ENCODE results near the gene STRN.
"Not testable (repeated sequence)": the region's sequence is repeated elsewhere in the genome, so short reads cannot be mapped to it uniquely, and the experiment has no call there.

The STRN gene

GRCh38 chr2:36912695-36913094 is 53.6 kb downstream of the STRN start:
- no peak for DNase-seq (ENCODE audit: low read depth, low spot score)

GRCh38 chr2:36911012-36911411 is 55.3 kb downstream of the STRN start:
- DNase-seq (ENCODE audit: low read depth, low spot score): no peak

GRCh38 chr2:36906277-36906676 is 60.1 kb downstream of the STRN start:
- DNase-seq (ENCODE audit: low read depth, low spot score): no peak

GRCh38 chr2:36904636-36905035 is 61.7 kb downstream of the STRN start:
- no peak for DNase-seq (ENCODE audit: low read depth, low spot score)

- DNase-seq (ENCODE audit: low read depth, low spot score): no peak
These were observed 63.8 kb downstream of the STRN start for GRCh38 chr2:36902385-36903120.

- DNase-seq (ENCODE audit: low read depth, low spot score): no peak
These were observed 73.5 kb downstream of the STRN start for GRCh38 chr2:36892805-36893204.

- DNase-seq (ENCODE audit: low read depth, low spot score): no peak
These were observed 76.5 kb downstream of the STRN start for GRCh38 chr2:36889795-36890194.

- not testable (repeated sequence) for DNase-seq (ENCODE audit: low read depth, low spot score)
These were observed 79.2 kb downstream of the STRN start for GRCh38 chr2:36887095-36887494.

GRCh38 chr2:36886664-36887063 is 79.7 kb downstream of the STRN start:
- no peak for DNase-seq (ENCODE audit: low read depth, low spot score)

GRCh38 chr2:36885605-36886004 is 80.7 kb downstream of the STRN start:
- DNase-seq (ENCODE audit: low read depth, low spot score): no peak

GRCh38 chr2:36882532-36882931 is 83.8 kb downstream of the STRN start:
- no peak for DNase-seq (ENCODE audit: low read depth, low spot score)

GRCh38 chr2:36881816-36882215 is 84.5 kb downstream of the STRN start:
- no peak for DNase-seq (ENCODE audit: low read depth, low spot score)

GRCh38 chr2:36878429-36878828 is 87.9 kb downstream of the STRN start:
- DNase-seq (ENCODE audit: low read depth, low spot score): no peak

GRCh38 chr2:36871068-36871707 is 95.1 kb downstream of the STRN start:
- no peak for DNase-seq (ENCODE audit: low read depth, low spot score)

- DNase-seq (ENCODE audit: low read depth, low spot score): no peak
These were observed 96.7 kb downstream of the STRN start for GRCh38 chr2:36869606-36870005.

- DNase-seq (ENCODE audit: low read depth, low spot score): no peak
These were observed 104.4 kb downstream of the STRN start for GRCh38 chr2:36861896-36862295.

- DNase-seq (ENCODE audit: low read depth, low spot score): no peak
These were observed 107.0 kb downstream of the STRN start for GRCh38 chr2:36859366-36859792.

GRCh38 chr2:36858551-36859365 is 107.6 kb downstream of the STRN start:
- no peak for DNase-seq (ENCODE audit: low read depth, low spot score)

- no peak for DNase-seq (ENCODE audit: low read depth, low spot score)
These were observed 108.6 kb downstream of the STRN start for GRCh38 chr2:36857713-36858112.

- no peak for DNase-seq (ENCODE audit: low read depth, low spot score)
These were observed 110.9 kb downstream of the STRN start for GRCh38 chr2:36855429-36855828.

- DNase-seq (ENCODE audit: low read depth, low spot score): no peak
These were observed 112.1 kb downstream of the STRN start for GRCh38 chr2:36854241-36854640.

- no peak for DNase-seq (ENCODE audit: low read depth, low spot score)
These were observed 117.1 kb downstream of the STRN start for GRCh38 chr2:36849265-36849664.

GRCh38 chr2:36843838-36844237 is 122.5 kb downstream of the STRN start:
- DNase-seq (ENCODE audit: low read depth, low spot score): no peak
